ENCODE data around the gene ATP2B3. TPM values are rescaled to one million over a fixed set of nuclear protein-coding genes. Genes with fewer than 3 reads are reported as not detected.
A peak's percentile ranks its signal among the peaks of the same experiment; 100 is the strongest.

ATP2B3 gene
- total and polyA plus RNA-seq, 9 of the 15 experiments (the other 6 are each of a cell fraction or from before 2014, with no cell fraction given): 0.04 TPM; not detected in 8

DNA sequence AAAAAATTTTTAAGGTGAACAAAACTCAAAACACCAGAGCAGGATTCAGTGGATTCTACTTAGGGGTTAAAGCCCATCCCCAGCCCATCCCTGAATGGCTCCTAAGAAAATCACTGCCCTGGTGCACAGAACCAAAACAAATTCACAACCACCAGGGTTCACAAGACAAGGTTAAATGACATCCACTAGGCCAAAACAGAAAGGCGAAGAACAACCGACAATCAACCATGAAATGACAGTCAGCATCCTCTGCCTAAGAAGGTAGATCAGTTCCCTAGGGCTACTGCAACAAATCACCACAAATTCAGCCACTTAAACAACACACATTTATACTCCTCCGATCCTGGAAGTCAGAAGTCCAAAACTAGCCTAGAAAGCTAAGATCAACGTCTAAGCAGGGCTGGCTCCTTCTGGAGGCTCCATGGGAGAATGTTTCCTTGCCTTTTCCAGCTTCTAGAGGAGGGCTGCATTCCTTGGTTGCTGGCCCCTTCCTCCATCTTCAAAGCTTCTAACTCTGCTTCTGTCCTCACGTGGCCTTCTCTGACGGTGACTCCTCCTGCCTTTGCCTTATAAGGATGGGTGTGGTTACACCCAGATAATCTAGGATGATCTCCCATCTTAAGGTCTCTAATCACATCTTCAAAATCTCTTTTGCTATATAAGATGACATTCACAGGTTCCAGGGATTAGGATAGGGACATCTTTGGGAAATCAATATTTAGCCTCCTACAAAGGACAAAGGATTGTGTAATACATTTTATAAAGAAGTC is 79.7 kb downstream of the ATP2B3 start:
- Histone ChIP-seq H3K9me3 (replicated peaks; ENCODE audit: control insufficient read depth, insufficient read depth, low read depth, low read length) (no peaks in the 10 kb centered on the region), H3K4me2 (ENCODE audit: insufficient read depth, low read length) (no peak overlapping the region; the same call in 1 of the 2 replicates), H3K4me3 (no peak overlapping the region), H3K27ac (ENCODE audit: extremely low read depth, low read depth, low read length) (no peak overlapping the region), H4K20me1 (replicated peaks; ENCODE audit: control insufficient read depth, insufficient read depth, low read length) (no peaks in the 10 kb centered on the region), H3K79me2 (ENCODE audit: control insufficient read depth, insufficient read depth, low read length) (peaks cover 22% of the 10 kb centered on the region; the same call in 2 of the 3 replicates), H3K4me1 (replicated peaks in 1 of 2; ENCODE audit: control insufficient read depth in 2 of 2, insufficient read depth in 2 of 2, low read length in 2 of 2) (peaks cover 8 to 18% of the 10 kb centered on the region in 2 experiments; a peak in 4 of 5 replicates), H3K9ac (ENCODE audit: insufficient read depth in 1 of 2, low read depth in 2 of 2, low read length in 2 of 2) (no peak overlapping the region), H3K36me3 (ENCODE audit: control insufficient read depth, insufficient read depth, low read length) (peaks cover 35% of the 10 kb centered on the region; the same call in 2 of the 3 replicates), H2AFZ (ENCODE audit: low read depth, low read length) (no peak overlapping the region), H3K9me1 (ENCODE audit: control insufficient read depth, insufficient read depth, low read length) (no peaks in the 10 kb centered on the region), H3K27me3 (ENCODE audit: control insufficient read depth in 2 of 2, insufficient read depth in 2 of 2, low read length in 2 of 2) (0 out of 5 replicates have a peak, but pooled peaks cover 0 to 5% of the 10 kb centered on the region in 2 experiments)
- ChIA-PET POLR2A (no interaction called here), CTCF (ENCODE audit: low intra/inter-chr PET ratio) (no interaction called here)
- TSS peak; percentile 51 for BruUV-seq (replicated peaks)
- ATAC-seq: no peak
- no peak for FAIRE-seq
- intact Hi-C loops (cut with micrococcal nuclease) (no loop called here), in situ Hi-C loops (cut with MboI) (no loop called here)
- DNase-seq (ENCODE audit: extremely low read depth in 1 of 4, low spot score in 3 of 4): peak in 1 of 4 experiments; percentile 25
- WGBS (ENCODE audit: insufficient coverage, low coverage, missing lambda C conversion rate): 49% methylated on average over 4 of the region's 6 CpGs
- TF ChIP-seq SMARCA5 (IDR thresholded peaks at IDR 0.05) (no peak), CHCHD3 (CRISPR knock-in tag; IDR thresholded peaks at IDR 0.05) (no peak), GTF2A2 (tag; IDR thresholded peaks at IDR 0.05) (no peak), SUPT5H (IDR thresholded peaks at IDR 0.05) (no peak), SRF (CRISPR knock-in tag; IDR thresholded peaks at IDR 0.05) (peak in 1 of 2 experiments; percentile 91; a peak in 2 of 4 replicates), L3MBTL2 (IDR thresholded peaks at IDR 0.05) (peak; percentile 57), ZNF644 (tag; IDR thresholded peaks at IDR 0.05; ENCODE audit: low read depth) (no peak), ZNF77 (CRISPR knock-in tag; IDR thresholded peaks at IDR 0.05) (no peak)
- TF ChIP-seq, protein P1, sequence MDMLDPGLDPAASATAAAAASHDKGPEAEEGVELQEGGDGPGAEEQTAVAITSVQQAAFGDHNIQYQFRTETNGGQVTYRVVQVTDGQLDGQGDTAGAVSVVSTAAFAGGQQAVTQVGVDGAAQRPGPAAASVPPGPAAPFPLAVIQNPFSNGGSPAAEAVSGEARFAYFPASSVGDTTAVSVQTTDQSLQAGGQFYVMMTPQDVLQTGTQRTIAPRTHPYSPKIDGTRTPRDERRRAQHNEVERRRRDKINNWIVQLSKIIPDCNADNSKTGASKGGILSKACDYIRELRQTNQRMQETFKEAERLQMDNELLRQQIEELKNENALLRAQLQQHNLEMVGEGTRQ (CRISPR knock-in tag; IDR thresholded peaks at IDR 0.05): peak; percentile 70
- TF ChIP-seq, protein P2, sequence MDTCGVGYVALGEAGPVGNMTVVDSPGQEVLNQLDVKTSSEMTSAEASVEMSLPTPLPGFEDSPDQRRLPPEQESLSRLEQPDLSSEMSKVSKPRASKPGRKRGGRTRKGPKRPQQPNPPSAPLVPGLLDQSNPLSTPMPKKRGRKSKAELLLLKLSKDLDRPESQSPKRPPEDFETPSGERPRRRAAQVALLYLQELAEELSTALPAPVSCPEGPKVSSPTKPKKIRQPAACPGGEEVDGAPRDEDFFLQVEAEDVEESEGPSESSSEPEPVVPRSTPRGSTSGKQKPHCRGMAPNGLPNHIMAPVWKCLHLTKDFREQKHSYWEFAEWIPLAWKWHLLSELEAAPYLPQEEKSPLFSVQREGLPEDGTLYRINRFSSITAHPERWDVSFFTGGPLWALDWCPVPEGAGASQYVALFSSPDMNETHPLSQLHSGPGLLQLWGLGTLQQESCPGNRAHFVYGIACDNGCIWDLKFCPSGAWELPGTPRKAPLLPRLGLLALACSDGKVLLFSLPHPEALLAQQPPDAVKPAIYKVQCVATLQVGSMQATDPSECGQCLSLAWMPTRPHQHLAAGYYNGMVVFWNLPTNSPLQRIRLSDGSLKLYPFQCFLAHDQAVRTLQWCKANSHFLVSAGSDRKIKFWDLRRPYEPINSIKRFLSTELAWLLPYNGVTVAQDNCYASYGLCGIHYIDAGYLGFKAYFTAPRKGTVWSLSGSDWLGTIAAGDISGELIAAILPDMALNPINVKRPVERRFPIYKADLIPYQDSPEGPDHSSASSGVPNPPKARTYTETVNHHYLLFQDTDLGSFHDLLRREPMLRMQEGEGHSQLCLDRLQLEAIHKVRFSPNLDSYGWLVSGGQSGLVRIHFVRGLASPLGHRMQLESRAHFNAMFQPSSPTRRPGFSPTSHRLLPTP (IDR thresholded peaks at IDR 0.05; ENCODE audit: borderline replicate concordance, extremely low read depth, insufficient read length): no peak
- TF ChIP-seq, protein P3, sequence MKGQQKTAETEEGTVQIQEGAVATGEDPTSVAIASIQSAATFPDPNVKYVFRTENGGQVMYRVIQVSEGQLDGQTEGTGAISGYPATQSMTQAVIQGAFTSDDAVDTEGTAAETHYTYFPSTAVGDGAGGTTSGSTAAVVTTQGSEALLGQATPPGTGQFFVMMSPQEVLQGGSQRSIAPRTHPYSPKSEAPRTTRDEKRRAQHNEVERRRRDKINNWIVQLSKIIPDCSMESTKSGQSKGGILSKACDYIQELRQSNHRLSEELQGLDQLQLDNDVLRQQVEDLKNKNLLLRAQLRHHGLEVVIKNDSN (CRISPR knock-in tag; IDR thresholded peaks at IDR 0.05): peak; percentile 68
- TF ChIP-seq, protein P4, sequence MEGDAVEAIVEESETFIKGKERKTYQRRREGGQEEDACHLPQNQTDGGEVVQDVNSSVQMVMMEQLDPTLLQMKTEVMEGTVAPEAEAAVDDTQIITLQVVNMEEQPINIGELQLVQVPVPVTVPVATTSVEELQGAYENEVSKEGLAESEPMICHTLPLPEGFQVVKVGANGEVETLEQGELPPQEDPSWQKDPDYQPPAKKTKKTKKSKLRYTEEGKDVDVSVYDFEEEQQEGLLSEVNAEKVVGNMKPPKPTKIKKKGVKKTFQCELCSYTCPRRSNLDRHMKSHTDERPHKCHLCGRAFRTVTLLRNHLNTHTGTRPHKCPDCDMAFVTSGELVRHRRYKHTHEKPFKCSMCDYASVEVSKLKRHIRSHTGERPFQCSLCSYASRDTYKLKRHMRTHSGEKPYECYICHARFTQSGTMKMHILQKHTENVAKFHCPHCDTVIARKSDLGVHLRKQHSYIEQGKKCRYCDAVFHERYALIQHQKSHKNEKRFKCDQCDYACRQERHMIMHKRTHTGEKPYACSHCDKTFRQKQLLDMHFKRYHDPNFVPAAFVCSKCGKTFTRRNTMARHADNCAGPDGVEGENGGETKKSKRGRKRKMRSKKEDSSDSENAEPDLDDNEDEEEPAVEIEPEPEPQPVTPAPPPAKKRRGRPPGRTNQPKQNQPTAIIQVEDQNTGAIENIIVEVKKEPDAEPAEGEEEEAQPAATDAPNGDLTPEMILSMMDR (IDR thresholded peaks at IDR 0.05 in 2 of 3, conservative IDR thresholded peaks at IDR 0.05 in 1 of 3; ENCODE audit: insufficient read depth in 2 of 3, low read depth in 1 of 3, low read length in 3 of 3): no peak
- TF ChIP-seq, protein P5, sequence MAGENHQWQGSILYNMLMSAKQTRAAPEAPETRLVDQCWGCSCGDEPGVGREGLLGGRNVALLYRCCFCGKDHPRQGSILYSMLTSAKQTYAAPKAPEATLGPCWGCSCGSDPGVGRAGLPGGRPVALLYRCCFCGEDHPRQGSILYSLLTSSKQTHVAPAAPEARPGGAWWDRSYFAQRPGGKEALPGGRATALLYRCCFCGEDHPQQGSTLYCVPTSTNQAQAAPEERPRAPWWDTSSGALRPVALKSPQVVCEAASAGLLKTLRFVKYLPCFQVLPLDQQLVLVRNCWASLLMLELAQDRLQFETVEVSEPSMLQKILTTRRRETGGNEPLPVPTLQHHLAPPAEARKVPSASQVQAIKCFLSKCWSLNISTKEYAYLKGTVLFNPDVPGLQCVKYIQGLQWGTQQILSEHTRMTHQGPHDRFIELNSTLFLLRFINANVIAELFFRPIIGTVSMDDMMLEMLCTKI (IDR thresholded peaks at IDR 0.05; ENCODE audit: partially characterized antibody): no peak

Measured in K562 (cell line).